ENCODE data around the gene HOXB8. TPM values are rescaled to one million over a fixed set of nuclear protein-coding genes. Genes with fewer than 3 reads are reported as not detected.

HOXB8 gene
- total RNA-seq, 3 donors from 2014 or later (not counting 1 experiment from before 2014, with no cell fraction given): not detected

DNA sequence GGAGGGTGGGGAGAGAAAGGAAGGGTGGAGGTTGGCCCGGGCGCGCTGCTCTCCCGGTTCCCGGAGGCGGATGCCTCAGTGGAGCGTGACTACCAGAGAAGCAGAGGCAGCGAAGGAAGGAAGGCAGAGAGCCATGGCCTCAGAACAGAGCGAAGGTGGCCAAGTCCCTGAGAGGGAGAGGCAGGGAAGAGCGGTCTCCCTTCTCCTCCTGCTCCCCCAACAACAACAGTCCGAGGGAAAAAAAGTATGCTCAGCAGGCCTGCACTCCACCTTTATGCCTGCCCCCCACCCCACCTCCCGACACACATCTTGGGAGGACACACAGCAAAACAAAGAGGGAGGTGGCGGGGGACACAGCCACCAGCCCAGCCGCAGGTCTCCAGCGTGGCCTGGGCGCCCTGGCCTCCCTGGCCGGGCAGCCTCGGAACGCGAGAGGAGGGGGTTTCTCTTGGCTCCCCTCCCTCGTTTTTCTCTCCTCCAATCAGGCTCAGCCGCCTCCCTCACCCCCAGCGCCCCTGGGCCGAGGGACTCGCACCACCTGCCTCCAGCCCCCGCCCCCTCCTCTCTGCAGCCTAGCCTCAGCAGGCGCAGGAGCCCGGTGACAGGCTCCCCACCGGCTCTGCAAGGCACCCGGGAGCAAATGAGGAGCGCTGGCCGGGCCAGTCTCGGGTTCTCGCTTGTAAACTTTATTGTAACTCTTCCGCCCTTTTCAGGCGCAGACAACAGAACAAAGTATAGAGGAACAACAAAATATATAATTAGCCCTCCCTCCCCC, 3.2 kb downstream of the HOXB8 start:
- Histone ChIP-seq H3K36me3 (ENCODE audit: control insufficient read depth, insufficient read depth, low read length) (no peaks in the 10 kb centered on the region), H3K9me3 (ENCODE audit: control insufficient read depth, insufficient read depth, low read length) (no peaks in the 10 kb centered on the region), H3K4me1 (ENCODE audit: control insufficient read depth, insufficient read depth, low read length) (peaks cover 53% of the 10 kb centered on the region), H3K27me3 (ENCODE audit: control insufficient read depth, insufficient read depth, low read length) (peaks cover 52% of the 10 kb centered on the region), H3K27ac (ENCODE audit: low read length) (no peak overlapping the region), H3K4me3 (ENCODE audit: low read length) (peak overlapping the region; percentile 85)
- TF ChIP-seq, protein P1, sequence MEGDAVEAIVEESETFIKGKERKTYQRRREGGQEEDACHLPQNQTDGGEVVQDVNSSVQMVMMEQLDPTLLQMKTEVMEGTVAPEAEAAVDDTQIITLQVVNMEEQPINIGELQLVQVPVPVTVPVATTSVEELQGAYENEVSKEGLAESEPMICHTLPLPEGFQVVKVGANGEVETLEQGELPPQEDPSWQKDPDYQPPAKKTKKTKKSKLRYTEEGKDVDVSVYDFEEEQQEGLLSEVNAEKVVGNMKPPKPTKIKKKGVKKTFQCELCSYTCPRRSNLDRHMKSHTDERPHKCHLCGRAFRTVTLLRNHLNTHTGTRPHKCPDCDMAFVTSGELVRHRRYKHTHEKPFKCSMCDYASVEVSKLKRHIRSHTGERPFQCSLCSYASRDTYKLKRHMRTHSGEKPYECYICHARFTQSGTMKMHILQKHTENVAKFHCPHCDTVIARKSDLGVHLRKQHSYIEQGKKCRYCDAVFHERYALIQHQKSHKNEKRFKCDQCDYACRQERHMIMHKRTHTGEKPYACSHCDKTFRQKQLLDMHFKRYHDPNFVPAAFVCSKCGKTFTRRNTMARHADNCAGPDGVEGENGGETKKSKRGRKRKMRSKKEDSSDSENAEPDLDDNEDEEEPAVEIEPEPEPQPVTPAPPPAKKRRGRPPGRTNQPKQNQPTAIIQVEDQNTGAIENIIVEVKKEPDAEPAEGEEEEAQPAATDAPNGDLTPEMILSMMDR (IDR thresholded peaks at IDR 0.05): no peak
- Mint-ChIP-seq H3K27me3 (ENCODE audit: low read depth in 2 of 2) (peaks cover 43 to 49% of the 10 kb centered on the region in 2 donors), H3K4me3 (peak overlapping the region; percentile 98), H3K4me1 (peaks cover 44 to 48% of the 10 kb centered on the region in 2 donors), H3K9me3 (no peaks in the 10 kb centered on the region), H3K27ac (peak overlapping the region; percentile 7 to 78), H3K36me3 (peaks cover 2% of the 10 kb centered on the region)
- peak in 2 of 3 donors; percentile 15 to 18 for ATAC-seq
- intact Hi-C loops (cut with micrococcal nuclease): loop anchor here (2.0 to 10.0 kb wide), 3 partner anchors 15 to 143 kb away; partner anchors contain the start of genes PRAC1 and PRAC2
- peak in 1 of 2 donors; percentile 50 for DNase-seq
- WGBS (ENCODE audit: insufficient coverage): 4% methylated on average over 35 of the region's 36 CpGs

DNA sequence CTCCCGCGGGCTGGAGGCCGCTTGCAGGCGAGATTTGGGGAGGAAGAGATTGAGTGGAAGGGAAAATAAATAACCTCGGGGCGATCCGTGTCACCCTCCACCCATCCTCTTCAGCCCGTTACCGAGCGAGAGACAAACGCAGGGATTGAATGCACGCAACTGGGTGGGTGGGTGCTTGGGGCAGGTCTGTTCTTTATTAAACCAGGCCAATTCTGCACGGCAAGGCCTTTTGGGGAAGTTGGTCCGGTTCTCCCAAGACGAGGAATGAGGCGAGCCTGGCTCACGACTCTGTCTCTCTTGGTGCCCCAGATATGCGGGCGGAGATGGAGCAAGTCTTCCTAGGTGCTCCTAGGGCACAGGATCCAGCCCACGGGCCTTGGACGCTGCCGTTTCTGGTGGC, 3.9 kb downstream of the HOXB8 start:
- ATAC-seq (no peak), DNase-seq (no peak)
- 1% methylated on average over 16 of the region's 22 CpGs for WGBS (ENCODE audit: insufficient coverage)
- H3K4me1 ChIP-seq (ENCODE audit: control insufficient read depth, insufficient read depth, low read length): peaks cover 53% of the 10 kb centered on the region
- intact Hi-C loops (cut with micrococcal nuclease): loop anchor here (5.0 to 10.0 kb wide), 2 partner anchors 111 to 144 kb away; partner anchors contain the start of genes PRAC1 and PRAC2
- Mint-ChIP-seq H3K27ac (peak overlapping the region; percentile 43 to 78), H3K9me3 (no peaks in the 10 kb centered on the region), H3K27me3 (ENCODE audit: low read depth in 2 of 2) (peaks cover 36 to 49% of the 10 kb centered on the region in 2 donors), H3K4me3 (peak overlapping the region; percentile 98), H3K4me1 (peaks cover 43 to 48% of the 10 kb centered on the region in 2 donors), H3K36me3 (no peaks in the 10 kb centered on the region)
- no peak overlapping the region for H3K27ac ChIP-seq (ENCODE audit: low read length)
- H3K27me3 ChIP-seq (ENCODE audit: control insufficient read depth, insufficient read depth, low read length): peaks cover 45% of the 10 kb centered on the region
- no peaks in the 10 kb centered on the region for H3K36me3 ChIP-seq (ENCODE audit: control insufficient read depth, insufficient read depth, low read length)
- TF ChIP-seq, protein P1 (IDR thresholded peaks at IDR 0.05): no peak
- no peaks in the 10 kb centered on the region for H3K9me3 ChIP-seq (ENCODE audit: control insufficient read depth, insufficient read depth, low read length)
- H3K4me3 ChIP-seq (ENCODE audit: low read length): peak overlapping the region; percentile 85

DNA sequence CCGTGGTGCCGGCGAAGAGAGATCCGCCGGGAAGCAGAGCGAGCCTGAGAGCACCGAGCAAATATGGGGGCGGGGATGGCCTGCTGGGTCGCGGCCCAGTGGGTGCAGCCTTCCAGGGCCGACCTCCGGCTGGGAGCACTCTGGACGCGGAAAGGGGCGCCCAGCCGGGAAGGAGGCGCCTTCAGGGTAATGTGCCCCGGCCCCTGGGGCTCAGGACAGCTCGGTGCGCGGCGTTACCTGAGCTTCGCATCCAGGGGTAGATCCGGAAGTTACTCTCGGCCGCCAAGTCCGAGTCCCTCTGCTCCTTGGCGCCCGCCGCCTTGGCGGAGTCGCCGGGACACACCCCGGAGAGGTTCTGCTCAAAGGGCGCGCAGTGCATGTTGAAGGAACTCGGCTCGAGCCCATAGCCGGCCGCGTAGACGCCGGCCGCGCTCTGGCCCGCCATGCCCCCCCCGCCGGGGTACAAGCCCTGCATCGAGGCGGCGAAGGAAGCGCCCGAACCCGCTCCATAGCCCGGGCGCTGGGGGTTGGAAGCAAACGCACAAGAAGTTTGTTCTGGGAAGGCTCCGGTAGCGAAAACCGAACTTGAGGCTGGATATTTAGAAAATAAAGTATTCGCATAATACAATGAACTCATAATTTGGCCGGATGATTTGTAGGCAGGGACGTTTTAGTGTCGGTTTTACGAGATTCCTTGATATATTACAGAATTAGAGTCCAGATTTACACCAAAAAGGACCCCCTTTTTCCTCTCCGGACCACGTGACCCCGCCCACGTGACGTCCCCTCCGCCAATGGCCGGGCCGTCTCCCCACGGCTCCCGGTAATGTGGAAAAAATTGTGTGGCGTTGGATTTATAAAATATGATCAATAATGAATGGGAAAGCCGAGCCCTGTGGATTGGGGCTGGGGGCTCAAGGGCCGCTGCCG, 4.5 kb downstream of the HOXB8 start, which contains the start of gene HOXB7:
HOXB7 (minus strand) TSS at position 736 of the 930 bp plus-strand sequence; CDS start at position 637, 99 bp downstream.
- Mint-ChIP-seq H3K27ac (peak within 1 kb of the TSS; percentile 43 to 78), H3K4me1 (peaks cover 43 to 48% of the 10 kb centered on the region in 2 donors), H3K36me3 (no peaks in the 10 kb centered on the region), H3K4me3 (peak within 1 kb of the TSS; percentile 98), H3K27me3 (ENCODE audit: low read depth in 2 of 2) (peaks cover 30 to 48% of the 10 kb centered on the region in 2 donors), H3K9me3 (no peaks in the 10 kb centered on the region)
- peak within 1 kb of the TSS; percentile 85 for H3K4me3 ChIP-seq (ENCODE audit: low read length)
- H3K4me1 ChIP-seq (ENCODE audit: control insufficient read depth, insufficient read depth, low read length): peaks cover 53% of the 10 kb centered on the region
- peaks cover 39% of the 10 kb centered on the region for H3K27me3 ChIP-seq (ENCODE audit: control insufficient read depth, insufficient read depth, low read length)
- WGBS (ENCODE audit: insufficient coverage): under 1% methylated on average over 78 of the region's 79 CpGs
- ATAC-seq: peak; percentile 28 to 59 (median 39)
- H3K27ac ChIP-seq (ENCODE audit: low read length): peak within 1 kb of the TSS; percentile 31
- H3K9me3 ChIP-seq (ENCODE audit: control insufficient read depth, insufficient read depth, low read length): no peaks in the 10 kb centered on the region
- intact Hi-C loops (cut with micrococcal nuclease): loop anchor here (5.0 to 10.0 kb wide), 2 partner anchors 112 to 144 kb away; partner anchors contain the start of genes PRAC1 and PRAC2
- TF ChIP-seq, protein P1 (IDR thresholded peaks at IDR 0.05): no peak
- DNase-seq: peak; percentile 68 to 75
- H3K36me3 ChIP-seq (ENCODE audit: control insufficient read depth, insufficient read depth, low read length): no peaks in the 10 kb centered on the region
